ENCODE data around the gene MKRN1.

GRCh38 chr7:140479739-140480084, 407 bp upstream of the MKRN1 start:
- TF ChIP-seq, protein P1, sequence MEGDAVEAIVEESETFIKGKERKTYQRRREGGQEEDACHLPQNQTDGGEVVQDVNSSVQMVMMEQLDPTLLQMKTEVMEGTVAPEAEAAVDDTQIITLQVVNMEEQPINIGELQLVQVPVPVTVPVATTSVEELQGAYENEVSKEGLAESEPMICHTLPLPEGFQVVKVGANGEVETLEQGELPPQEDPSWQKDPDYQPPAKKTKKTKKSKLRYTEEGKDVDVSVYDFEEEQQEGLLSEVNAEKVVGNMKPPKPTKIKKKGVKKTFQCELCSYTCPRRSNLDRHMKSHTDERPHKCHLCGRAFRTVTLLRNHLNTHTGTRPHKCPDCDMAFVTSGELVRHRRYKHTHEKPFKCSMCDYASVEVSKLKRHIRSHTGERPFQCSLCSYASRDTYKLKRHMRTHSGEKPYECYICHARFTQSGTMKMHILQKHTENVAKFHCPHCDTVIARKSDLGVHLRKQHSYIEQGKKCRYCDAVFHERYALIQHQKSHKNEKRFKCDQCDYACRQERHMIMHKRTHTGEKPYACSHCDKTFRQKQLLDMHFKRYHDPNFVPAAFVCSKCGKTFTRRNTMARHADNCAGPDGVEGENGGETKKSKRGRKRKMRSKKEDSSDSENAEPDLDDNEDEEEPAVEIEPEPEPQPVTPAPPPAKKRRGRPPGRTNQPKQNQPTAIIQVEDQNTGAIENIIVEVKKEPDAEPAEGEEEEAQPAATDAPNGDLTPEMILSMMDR (IDR thresholded peaks at IDR 0.05) = no peak
- TF ChIP-seq JUN (CRISPR knock-in tag; IDR thresholded peaks at IDR 0.05) = no peak
